ENCODE measurements around the gene METAP1D. TPM values are rescaled to one million over a fixed set of nuclear protein-coding genes. Genes with fewer than 3 reads are reported as not detected.
"Not testable (repeated sequence)": the region's sequence is repeated elsewhere in the genome, so short reads cannot be mapped to it uniquely, and the experiment has no call there.

METAP1D gene
- 15.4 TPM for total RNA-seq

- peak; percentile 87 for DNase-seq (ENCODE audit: low spot score)
These were observed at the start of gene METAP1D for GRCh38 chr2:171999604-172000469. TSS of gene METAP1D (plus strand) at chr2:171999953. CDS start at chr2:171999970, 17 bp downstream.

GRCh38 chr2:171952276-171952675 is 47.5 kb upstream of the METAP1D start:
- DNase-seq (ENCODE audit: low spot score) = no peak

DNA sequence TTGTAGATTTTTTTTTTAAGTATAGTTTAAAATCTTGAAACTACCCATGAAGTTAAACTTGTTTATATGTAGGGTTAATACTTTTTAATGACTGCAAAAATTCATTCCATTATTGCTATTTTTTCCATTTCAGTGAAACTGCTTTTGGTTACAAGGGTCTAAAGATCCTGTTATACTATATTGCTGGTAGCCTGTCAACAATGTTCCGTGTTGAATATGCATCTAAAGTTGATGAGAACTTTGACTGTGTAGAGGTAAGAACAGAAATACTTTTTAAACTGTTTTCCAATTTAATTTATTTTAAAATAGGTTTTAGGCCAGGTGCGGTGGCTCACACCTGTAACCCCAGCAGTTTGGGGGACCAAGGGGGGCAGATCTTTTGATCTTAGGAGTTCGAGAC is 47.0 kb upstream of the METAP1D start:
- DNase-seq (ENCODE audit: low spot score) = no peak

DNA sequence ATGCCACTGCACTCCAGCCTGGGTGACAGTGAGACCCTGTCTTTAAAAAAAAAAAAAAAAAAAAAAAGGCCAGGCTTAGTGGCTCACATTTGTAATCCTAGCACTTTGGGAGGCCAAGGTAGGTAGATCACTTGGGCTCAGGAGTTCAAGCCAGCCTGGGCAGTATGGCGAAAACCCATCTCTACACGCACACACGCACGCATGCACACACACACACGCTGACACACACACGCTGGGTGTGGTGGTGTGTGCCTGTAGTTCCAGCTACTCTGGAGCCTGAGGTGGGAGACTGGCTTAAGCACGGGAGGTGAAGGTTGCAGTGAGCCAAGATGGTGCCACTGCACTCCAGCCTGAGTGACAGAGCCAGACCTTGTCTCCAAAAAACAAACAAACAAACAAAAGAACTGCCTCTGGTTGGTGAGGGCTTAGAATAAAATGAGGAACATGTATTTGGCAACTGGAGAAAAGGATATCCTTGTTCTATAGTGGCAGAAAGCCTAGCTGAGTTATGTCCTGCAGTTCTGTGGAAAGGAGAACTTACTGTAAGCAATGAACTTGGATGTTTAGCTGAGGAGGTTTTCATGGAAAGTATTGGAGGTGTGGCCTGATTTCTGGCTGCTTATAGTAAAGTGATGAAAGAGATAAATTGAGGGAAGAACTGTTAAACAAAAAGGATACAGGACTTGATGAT is 43.5 kb upstream of the METAP1D start:
- no peak for DNase-seq (ENCODE audit: low spot score)

DNA sequence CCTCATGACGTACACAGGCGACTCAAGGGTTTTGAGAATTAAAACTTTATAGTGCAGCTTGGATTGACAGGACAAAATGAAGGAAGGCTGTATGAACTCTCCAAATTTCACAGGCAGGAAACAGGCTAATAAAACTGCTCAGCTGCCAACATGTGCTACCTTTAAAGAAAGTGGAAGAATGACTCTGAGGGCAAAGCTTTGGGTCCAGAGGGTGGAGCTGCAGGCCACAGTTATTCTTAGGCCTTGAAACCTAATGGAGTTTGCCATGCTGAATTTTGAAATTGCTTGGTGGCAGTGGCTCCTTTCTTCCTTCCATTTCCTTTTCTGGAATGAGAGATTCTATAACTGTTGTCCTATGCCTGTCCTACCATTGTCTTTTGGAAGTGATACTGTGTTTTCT is 42.7 kb upstream of the METAP1D start:
- no peak for DNase-seq (ENCODE audit: low spot score)

GRCh38 chr2:171958475-171958874 is 41.3 kb upstream of the METAP1D start:
- no peak for DNase-seq (ENCODE audit: low spot score)

DNA sequence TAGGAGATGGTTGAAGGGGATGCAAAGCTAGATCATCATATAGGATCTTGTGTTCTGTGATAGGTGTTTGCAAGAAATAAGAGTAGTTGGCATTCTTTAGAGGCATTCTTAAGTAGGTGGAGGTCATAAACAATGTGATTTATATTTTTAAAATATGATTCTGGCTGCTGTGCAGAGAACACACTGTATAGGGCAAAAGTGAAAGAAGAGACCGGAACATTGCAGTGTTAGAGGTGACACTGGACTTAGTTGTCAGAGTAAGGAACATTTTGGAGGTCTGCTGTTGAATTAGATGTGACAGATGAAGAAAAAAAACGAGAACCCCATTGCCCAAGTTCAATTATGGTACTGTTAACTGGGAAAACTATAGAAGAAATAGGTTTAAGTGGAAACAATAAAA is 39.8 kb upstream of the METAP1D start:
- no peak for DNase-seq (ENCODE audit: low spot score)

GRCh38 chr2:171960570-171960969 is 39.2 kb upstream of the METAP1D start:
- DNase-seq (ENCODE audit: low spot score) = no peak

DNA sequence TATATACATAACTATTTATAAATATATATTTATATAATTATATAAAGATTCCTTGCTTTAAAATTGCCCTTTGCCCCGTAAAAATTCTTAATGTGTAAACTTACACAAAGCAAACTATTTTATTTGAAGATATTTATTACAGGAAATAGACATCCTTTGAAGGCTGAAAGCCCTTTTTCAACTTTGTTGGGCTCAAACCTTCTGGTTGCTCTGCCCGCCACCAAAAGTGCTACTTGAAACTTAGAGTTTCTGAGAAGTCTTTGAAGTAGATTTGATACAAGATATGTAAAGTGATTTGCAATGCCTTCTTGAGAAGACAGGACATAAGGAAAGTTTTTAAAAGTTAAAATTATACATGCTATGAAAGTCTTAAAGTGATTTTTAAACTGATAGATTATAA is 36.6 kb upstream of the METAP1D start:
- no peak for DNase-seq (ENCODE audit: low spot score)

DNA sequence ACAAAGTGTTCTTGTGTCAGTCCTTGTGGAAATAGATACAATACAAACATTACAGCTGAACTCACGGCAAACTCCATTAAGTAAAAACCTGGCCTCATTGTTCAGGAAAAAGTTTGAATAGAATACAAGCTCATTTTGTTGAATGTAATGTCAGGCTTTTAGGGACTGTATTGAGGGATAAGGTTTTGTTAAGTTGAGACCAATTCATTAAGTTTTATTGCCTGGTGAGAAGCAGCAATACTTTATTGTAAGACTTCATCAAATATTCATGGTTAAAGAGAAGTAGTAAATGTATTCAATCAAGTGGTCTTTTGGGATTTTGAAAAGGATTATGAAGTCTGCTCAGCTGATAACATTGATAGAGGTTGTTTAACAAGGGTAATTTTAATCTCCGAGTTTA is 35.4 kb upstream of the METAP1D start:
- no peak for DNase-seq (ENCODE audit: low spot score)

- DNase-seq (ENCODE audit: low spot score) = no peak
These were observed 34.5 kb upstream of the METAP1D start for GRCh38 chr2:171965238-171965637.

DNA sequence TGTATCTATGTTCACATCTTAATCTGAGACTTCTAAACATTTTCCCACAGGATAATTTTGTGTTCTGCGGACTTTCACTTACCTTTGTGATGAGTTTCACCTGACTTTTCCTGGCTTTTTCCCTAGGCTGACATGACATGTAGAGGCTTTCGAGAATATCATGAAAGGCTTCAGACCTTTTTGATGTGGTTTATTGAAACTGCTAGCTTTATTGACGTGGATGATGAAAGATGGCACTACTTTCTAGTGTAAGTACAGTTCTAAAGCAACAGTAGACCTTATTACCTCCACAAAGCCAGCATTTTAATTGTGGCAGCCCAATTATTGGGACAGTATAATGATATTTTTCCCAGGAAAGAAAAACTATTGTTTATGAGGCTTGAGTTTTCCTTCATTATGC is 34.1 kb upstream of the METAP1D start:
- DNase-seq (ENCODE audit: low spot score) = no peak

DNA sequence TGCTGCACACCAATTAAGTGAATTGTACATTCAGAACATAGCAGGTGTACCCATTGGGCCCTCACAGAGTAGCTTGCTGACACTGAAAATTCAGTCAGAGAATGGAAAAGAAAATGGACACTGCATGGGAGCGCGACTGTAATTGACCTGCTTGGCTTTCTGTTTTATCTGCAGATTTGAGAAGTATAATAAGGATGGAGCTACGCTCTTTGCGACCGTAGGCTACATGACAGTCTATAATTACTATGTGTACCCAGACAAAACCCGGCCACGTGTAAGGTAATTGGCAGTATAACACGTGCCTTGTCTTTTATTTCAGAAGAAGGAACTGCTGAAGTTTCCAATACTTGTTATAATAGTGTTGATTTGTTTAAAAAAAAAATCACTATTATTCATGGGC is 33.5 kb upstream of the METAP1D start:
- DNase-seq (ENCODE audit: low spot score) = no peak

- DNase-seq (ENCODE audit: low spot score) = no peak
These were observed 33.1 kb upstream of the METAP1D start for GRCh38 chr2:171966688-171967087.

DNA sequence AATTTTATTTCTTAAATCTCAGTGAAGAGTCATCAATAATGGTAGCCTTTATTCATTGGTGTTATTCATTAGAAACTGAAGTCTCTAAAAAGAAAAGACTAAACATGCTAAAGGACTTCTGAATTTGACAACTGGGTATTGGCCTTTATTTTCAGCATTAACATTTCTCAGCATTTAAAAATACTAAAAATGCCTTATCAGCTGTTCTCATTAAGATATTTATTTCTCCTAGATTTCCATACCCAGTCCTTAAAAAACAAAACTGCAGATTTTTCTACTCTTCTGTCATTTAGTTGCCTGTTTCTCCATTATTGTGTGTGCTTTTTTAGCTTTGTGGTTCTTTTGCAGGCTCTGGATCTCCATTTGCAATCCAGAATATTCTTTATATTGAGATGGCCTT is 31.2 kb upstream of the METAP1D start:
- no peak for DNase-seq (ENCODE audit: low spot score)

- DNase-seq (ENCODE audit: low spot score) = no peak
These were observed 27.3 kb upstream of the METAP1D start for GRCh38 chr2:171972329-171972982.

GRCh38 chr2:171979103-171979502 is 20.6 kb upstream of the METAP1D start:
- DNase-seq (ENCODE audit: low spot score) = no peak

DNA sequence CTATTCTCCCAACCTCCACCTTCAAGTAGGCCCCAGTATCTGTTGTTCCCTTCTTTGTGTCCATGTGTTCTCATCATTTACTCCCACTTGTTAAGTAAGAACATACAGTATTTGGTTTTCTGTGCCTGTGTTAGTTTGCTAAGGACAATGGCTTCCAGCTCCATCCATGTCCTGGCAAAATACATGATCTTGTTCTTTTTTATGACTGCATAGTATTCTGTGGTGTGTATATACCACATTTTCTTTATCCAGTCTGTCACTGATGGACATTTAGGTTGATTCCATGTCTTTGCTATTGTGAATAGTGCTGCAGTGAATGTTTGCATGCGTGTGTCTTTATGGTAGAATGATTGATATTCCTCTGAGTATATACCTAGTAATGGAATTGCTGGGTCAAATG is 15.8 kb upstream of the METAP1D start:
- not testable (repeated sequence) for DNase-seq (ENCODE audit: low spot score)

DNA sequence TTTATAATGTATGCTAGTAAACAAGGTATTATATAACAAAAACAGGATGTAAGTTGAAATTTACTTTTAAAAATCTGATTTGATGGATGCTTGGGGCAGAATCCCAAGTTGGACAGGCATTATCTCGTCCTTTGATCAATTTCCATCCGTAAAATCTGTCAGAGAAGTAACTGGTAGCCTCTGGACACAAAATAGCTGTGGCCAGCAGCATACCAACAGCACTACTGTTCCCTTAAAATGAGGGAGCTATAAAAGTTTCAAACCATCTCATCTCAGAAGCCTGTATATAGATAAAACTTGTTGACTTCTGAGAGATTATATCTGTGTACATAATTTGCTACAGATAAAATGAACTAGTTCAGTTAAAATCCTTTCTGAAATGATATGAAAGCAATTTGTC is 14.7 kb upstream of the METAP1D start:
- DNase-seq (ENCODE audit: low spot score) = no peak

DNA sequence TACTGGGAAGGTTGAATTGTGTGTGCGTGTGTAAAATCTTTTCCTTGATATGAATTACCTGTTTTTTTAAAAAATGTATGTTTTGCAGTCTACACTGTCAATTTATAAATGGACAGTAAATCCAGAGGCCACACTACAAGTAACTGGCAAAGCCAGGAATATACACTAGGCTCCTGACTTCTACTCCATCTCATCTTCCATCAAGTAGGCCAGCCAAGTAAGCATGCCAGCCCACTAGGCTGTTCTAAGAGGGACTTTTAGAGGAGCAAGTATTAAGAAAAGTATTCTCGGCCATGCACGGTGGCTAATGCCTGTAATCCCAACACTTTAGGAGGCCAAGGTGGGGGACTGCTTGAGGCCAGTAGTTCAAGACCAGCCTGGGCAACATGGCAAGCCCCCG is 13.0 kb upstream of the METAP1D start:
- DNase-seq (ENCODE audit: low spot score) = no peak

DNA sequence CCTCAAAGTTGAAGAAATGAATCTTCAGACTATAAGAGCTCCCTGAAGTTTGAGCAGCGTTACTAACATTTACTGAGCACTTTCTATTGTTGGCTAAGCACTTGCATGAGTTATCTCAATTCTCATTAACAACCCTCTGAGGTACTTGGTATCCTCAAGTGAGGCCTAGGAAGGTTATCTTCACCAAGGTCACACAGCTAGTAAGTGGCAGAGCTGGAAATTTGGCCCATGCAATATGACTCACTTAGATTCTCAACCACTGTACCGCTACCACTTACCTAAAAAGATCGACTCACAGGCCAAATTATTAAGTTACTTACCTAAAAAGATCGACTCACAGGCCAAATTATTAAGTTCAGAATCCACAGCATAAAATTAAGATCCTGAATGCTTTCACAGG is 8.7 kb upstream of the METAP1D start:
- no peak for DNase-seq (ENCODE audit: low spot score)

DNA sequence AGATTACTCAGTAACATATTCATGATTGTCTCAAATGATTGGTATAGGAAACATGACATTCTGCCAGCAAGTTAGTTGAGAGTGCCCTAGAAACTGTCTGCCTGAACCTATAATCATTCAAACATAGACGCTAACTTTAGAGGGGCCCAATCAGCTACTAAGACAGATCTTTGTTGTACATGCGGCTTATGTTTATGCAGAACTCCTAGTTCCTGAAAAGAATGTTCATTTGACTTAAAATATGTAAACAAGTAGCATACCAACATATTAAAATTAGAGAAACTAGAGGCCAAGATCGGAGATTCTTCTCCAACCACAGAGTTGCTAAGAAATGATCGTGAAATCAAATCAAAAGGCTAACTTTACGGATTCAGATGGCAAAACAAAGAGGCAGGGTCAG is 4.2 kb upstream of the METAP1D start:
- no peak for DNase-seq (ENCODE audit: low spot score)

GRCh38 chr2:171996021-171996420 is 3.7 kb upstream of the METAP1D start:
- DNase-seq (ENCODE audit: low spot score) = no peak
